OCI-LY1 (cell line): ENCODE results near the gene IRF5.

Source experiments
- EZH2 ChIP-seq: fragments of 200-600 bp; sonication (generic), shearing (Covaris generic); IDR thresholded peaks from 2 replicates; pipeline ENCODE4 v1.8.0; 2017; ENCODE audit warnings: borderline replicate concordance, mixed run types, mild to moderate bottlenecking, antibody characterized with exemption, low read length, moderate library complexity, mixed read lengths
- TF ChIP-seq, protein P1 (sequence below): fragments of 200-600 bp; sonication (generic), shearing (Covaris generic); IDR thresholded peaks from 2 replicates; pipeline ENCODE4 v1.5.1; 2017; ENCODE audit warnings: mild to moderate bottlenecking, antibody characterized with exemption, low read length, moderate library complexity, mixed read lengths

DNA sequence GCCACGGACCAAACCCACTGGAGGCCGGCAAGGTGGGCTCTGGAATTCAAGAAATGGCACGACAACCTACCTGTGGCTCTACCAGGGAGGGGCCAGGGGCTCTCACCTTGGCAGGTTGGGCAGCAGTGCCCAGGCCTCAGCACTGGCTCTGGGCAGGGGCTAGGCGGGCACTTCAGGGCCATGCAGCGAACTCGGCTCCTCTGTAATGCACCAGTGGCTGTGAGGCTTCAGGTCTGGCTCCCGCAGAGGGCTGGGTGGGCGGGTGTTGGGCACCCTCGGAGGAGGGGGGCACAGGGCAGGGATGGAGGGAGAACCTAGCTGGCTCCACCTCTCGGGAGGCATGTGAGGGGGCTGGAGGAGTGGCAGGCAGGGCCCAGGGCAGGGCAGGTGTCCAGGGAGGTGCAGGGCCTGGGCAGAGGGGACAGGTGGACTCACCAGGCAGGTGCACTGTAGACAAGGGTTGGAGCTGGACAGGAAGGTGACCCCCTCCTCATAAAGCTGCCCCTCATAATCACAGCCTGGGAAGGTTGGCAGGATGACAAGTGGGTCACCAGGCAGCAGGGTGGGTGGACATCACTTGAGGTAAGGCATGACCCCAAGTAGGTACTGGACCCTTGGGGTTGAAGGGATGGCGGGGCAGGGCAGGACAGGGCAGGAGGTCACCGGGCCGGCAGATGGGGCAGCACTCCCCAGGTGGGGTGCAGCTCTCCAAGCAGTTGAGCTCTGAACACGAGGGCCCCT, 33.9 kb upstream of the IRF5 start:
- TF ChIP-seq, protein P1, sequence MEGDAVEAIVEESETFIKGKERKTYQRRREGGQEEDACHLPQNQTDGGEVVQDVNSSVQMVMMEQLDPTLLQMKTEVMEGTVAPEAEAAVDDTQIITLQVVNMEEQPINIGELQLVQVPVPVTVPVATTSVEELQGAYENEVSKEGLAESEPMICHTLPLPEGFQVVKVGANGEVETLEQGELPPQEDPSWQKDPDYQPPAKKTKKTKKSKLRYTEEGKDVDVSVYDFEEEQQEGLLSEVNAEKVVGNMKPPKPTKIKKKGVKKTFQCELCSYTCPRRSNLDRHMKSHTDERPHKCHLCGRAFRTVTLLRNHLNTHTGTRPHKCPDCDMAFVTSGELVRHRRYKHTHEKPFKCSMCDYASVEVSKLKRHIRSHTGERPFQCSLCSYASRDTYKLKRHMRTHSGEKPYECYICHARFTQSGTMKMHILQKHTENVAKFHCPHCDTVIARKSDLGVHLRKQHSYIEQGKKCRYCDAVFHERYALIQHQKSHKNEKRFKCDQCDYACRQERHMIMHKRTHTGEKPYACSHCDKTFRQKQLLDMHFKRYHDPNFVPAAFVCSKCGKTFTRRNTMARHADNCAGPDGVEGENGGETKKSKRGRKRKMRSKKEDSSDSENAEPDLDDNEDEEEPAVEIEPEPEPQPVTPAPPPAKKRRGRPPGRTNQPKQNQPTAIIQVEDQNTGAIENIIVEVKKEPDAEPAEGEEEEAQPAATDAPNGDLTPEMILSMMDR: no peak
- no peak for TF ChIP-seq EZH2
